ENCODE results near the gene HMX3. TPM values are rescaled to one million over a fixed set of nuclear protein-coding genes. Genes with fewer than 3 reads are reported as not detected.
"Not testable (repeated sequence)": the region's sequence is repeated elsewhere in the genome, so short reads cannot be mapped to it uniquely, and the experiment has no call there.

Gene HMX3
- polyA plus RNA-seq, 1 experiment, result not detected

DNA sequence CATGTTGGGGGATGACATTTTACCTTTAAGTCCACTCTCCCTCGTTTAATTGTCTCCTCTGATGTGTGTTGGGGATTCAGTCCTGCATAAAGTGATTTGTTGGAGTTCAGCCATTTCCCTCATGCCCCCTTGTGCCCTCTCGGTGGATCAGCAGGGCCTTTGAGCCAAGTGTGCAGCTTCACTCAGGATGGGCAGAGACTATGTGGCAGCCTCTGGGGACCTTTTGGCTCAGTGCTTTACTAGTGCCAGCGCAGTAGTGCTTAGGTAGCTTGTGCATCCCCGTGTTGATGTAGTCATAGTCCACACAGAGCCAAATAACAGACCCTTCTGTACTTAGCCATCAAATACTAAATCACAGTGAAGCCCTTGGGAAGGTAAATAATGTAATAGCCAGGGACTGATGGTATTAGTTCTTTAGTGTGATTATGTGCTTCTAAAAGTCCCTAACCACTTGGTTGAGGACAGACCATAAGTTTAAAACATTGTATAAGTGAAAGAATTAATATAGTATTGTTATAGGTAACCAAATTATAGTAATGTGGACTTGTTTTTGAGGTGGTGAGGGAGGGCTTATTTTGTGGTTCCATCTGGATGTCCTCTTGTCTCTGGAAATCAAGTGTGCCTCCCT is 29.8 kb downstream of the HMX3 start:
- TF ChIP-seq, protein P1, sequence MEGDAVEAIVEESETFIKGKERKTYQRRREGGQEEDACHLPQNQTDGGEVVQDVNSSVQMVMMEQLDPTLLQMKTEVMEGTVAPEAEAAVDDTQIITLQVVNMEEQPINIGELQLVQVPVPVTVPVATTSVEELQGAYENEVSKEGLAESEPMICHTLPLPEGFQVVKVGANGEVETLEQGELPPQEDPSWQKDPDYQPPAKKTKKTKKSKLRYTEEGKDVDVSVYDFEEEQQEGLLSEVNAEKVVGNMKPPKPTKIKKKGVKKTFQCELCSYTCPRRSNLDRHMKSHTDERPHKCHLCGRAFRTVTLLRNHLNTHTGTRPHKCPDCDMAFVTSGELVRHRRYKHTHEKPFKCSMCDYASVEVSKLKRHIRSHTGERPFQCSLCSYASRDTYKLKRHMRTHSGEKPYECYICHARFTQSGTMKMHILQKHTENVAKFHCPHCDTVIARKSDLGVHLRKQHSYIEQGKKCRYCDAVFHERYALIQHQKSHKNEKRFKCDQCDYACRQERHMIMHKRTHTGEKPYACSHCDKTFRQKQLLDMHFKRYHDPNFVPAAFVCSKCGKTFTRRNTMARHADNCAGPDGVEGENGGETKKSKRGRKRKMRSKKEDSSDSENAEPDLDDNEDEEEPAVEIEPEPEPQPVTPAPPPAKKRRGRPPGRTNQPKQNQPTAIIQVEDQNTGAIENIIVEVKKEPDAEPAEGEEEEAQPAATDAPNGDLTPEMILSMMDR (IDR thresholded peaks at IDR 0.05; ENCODE audit: insufficient read depth, low read depth, low read length), result no peak
- DNase-seq (ENCODE audit: low read depth), result no peak
- ChIA-PET CTCF (no interaction called here), POLR2A (no interaction called here)
- Histone ChIP-seq H3K4me3 (ENCODE audit: low read depth, low read length) (no peak overlapping the region), H3K36me3 (ENCODE audit: control insufficient read depth, insufficient read depth, low read length) (peaks cover 4% of the 10 kb centered on the region), H3K27me3 (ENCODE audit: control insufficient read depth, insufficient read depth, low read length) (no peaks in the 10 kb centered on the region)

- no peak for DNase-seq (ENCODE audit: low read depth)
- CTCF ChIA-PET, result no interaction called here
- POLR2A ChIA-PET, result no interaction called here
- Histone ChIP-seq H3K4me3 (ENCODE audit: low read depth, low read length) (no peak overlapping the region), H3K36me3 (ENCODE audit: control insufficient read depth, insufficient read depth, low read length) (peaks cover 4% of the 10 kb centered on the region), H3K27me3 (ENCODE audit: control insufficient read depth, insufficient read depth, low read length) (no peaks in the 10 kb centered on the region)
- TF ChIP-seq, protein P1 (IDR thresholded peaks at IDR 0.05; ENCODE audit: insufficient read depth, low read depth, low read length), result no peak
These were observed 30.8 kb downstream of the HMX3 start for GRCh38 chr10:123166618-123167017.

- TF ChIP-seq, protein P1 (IDR thresholded peaks at IDR 0.05; ENCODE audit: insufficient read depth, low read depth, low read length), result no peak
- POLR2A ChIA-PET, result no interaction called here
- CTCF ChIA-PET, result no interaction called here
- no peaks in the 10 kb centered on the region for H3K27me3 ChIP-seq (ENCODE audit: control insufficient read depth, insufficient read depth, low read length)
- H3K36me3 ChIP-seq (ENCODE audit: control insufficient read depth, insufficient read depth, low read length), result peaks cover 2% of the 10 kb centered on the region
- H3K4me3 ChIP-seq (ENCODE audit: low read depth, low read length), result no peak overlapping the region
- DNase-seq (ENCODE audit: low read depth), result no peak
These were observed 35.2 kb downstream of the HMX3 start for GRCh38 chr10:123170961-123171360.

- H3K27me3 ChIP-seq (ENCODE audit: control insufficient read depth, insufficient read depth, low read length); POLR2A ChIA-PET; DNase-seq (ENCODE audit: low read depth); H3K4me3 ChIP-seq (ENCODE audit: low read depth, low read length); CTCF ChIA-PET; H3K36me3 ChIP-seq (ENCODE audit: control insufficient read depth, insufficient read depth, low read length): not testable (repeated sequence)
These were observed 35.8 kb downstream of the HMX3 start for GRCh38 chr10:123171616-123172015.

GRCh38 chr10:123175389-123176387 is 39.9 kb downstream of the HMX3 start:
- TF ChIP-seq, protein P1 (IDR thresholded peaks at IDR 0.05; ENCODE audit: insufficient read depth, low read depth, low read length), result no peak
- DNase-seq (ENCODE audit: low read depth), result no peak
- ChIA-PET POLR2A (no interaction called here), CTCF (interaction anchor here (0.5 kb wide), 1 partner anchor 324 kb away, joined by 3 read pairs; no protein-coding TSS in a partner anchor)
- no peaks in the 10 kb centered on the region; the same call in 1 of the 2 replicates for H3K36me3 ChIP-seq (ENCODE audit: control insufficient read depth, insufficient read depth, low read length)
- H3K4me3 ChIP-seq (ENCODE audit: low read depth, low read length), result no peak overlapping the region
- no peaks in the 10 kb centered on the region for H3K27me3 ChIP-seq (ENCODE audit: control insufficient read depth, insufficient read depth, low read length)

DNA sequence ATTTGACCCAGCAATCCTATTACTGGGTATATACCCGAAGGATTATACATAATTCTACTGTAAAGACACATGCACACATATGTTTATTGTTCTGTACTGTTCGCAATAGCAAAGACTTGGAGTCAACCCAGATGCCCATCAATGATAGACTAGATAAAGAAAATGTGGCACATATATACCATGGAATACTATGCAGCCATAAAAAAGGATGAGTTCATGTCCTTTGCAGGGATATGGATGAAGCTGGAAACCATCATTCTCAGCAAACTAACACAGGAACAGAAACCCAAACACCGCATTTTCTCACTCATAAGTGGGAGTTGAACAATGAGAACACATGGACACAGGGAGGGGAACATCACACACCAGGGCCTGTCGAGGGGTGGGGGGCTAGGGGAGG is 42.6 kb downstream of the HMX3 start:
- H3K27me3 ChIP-seq (ENCODE audit: control insufficient read depth, insufficient read depth, low read length); DNase-seq (ENCODE audit: low read depth); POLR2A ChIA-PET; H3K36me3 ChIP-seq (ENCODE audit: control insufficient read depth, insufficient read depth, low read length); H3K4me3 ChIP-seq (ENCODE audit: low read depth, low read length): not testable (repeated sequence)
- CTCF ChIA-PET, result interaction anchor here (0.9 kb wide), 1 partner anchor 13 kb away, joined by 3 read pairs; no protein-coding TSS in a partner anchor

Data from BJ (cell line).